ENCODE measurements around the gene UBA7. TPM values are rescaled to one million over a fixed set of nuclear protein-coding genes. Genes with fewer than 3 reads are reported as not detected.

The UBA7 gene, protein sequence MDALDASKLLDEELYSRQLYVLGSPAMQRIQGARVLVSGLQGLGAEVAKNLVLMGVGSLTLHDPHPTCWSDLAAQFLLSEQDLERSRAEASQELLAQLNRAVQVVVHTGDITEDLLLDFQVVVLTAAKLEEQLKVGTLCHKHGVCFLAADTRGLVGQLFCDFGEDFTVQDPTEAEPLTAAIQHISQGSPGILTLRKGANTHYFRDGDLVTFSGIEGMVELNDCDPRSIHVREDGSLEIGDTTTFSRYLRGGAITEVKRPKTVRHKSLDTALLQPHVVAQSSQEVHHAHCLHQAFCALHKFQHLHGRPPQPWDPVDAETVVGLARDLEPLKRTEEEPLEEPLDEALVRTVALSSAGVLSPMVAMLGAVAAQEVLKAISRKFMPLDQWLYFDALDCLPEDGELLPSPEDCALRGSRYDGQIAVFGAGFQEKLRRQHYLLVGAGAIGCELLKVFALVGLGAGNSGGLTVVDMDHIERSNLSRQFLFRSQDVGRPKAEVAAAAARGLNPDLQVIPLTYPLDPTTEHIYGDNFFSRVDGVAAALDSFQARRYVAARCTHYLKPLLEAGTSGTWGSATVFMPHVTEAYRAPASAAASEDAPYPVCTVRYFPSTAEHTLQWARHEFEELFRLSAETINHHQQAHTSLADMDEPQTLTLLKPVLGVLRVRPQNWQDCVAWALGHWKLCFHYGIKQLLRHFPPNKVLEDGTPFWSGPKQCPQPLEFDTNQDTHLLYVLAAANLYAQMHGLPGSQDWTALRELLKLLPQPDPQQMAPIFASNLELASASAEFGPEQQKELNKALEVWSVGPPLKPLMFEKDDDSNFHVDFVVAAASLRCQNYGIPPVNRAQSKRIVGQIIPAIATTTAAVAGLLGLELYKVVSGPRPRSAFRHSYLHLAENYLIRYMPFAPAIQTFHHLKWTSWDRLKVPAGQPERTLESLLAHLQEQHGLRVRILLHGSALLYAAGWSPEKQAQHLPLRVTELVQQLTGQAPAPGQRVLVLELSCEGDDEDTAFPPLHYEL
- 76.7 TPM for polyA plus RNA-seq (2012; ENCODE audit: missing spikeins)

DNA sequence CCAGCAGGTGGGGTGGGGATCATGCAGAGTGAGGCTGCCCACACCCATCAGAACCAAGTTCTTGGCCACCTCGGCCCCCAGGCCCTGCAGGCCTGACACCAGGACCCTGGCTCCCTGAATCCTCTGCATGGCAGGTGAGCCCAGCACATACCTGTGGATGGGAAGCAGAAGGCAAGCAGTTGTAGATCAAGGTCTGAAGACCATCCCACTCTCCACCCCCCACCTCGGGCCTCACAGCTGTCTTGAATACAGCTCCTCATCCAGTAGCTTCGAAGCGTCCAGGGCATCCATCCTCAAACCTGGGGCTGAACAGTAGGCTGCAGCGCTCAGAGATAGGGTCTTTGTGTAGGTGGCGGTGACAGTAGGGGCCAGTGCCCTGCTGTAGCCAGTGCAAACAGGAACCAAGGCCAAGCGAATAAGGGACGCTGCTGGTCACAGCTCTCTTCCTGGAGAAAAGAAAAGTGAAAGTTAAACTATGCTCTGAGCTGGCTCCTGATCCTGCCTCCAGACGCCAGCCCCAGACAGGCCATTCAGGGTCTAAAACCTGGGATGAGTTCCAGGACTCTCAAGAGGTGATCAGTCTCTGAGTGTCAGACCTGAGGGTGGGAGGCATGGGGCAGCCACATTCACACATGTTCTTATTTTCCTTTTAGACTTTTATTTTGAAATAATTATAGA is at the start of gene UBA7:
TSS of gene UBA7 (minus strand) at position 457 of the 678 bp plus-strand sequence. CDS start at position 291, 166 bp downstream.
- FAIRE-seq = peak; percentile 94
- DNase-seq (ENCODE audit: insufficient read length) = peak; percentile 83

DNA sequence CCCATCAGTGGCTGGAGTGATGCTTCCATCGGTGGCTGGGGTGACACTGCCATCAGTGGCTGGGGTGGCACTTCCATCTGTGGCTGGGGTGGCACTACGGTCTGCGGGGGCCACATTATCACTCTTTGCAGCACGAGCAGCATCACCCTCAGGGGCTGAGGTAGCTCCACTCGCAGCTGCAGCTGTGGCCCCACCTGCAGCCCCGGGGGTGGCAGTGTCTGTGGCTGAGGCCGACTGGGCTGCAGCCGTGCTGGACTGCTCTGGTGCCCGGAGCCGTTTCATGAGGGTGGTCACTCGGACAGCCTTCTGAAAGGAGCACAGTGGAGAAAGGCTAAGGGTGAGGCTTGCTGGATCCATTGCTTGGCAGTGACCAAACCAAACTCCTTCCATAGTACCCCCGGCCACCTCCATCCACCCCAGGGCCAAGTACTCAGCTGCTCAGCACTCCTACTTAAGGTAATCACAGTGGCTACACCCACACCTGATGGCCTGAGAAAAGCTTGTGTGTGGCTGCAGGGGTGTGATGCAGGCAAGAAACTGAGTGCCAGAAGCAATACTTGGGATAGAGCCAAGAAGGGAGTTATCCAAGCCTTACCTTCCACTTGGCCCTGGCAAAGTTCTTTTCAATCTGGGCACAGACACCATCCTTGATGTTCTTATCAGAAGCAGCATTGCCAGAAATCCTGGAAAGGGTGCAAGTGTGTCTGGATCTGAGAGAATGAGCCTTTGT is 46.0 kb upstream of the UBA7 start:
- DNase-seq (ENCODE audit: insufficient read length) = no peak
- no peak for FAIRE-seq
- TF ChIP-seq POLR2AphosphoS5 (IDR thresholded peaks at IDR 0.05; ENCODE audit: low read depth, low read length) (no peak), POLR2A (IDR thresholded peaks at IDR 0.05; ENCODE audit: low read depth, low read length) (no peak), TAF1 (IDR thresholded peaks at IDR 0.05; ENCODE audit: borderline replicate concordance, low read depth, low read length) (no peak)

More for the DNA sequence above, at the start of gene UBA7:
- TF ChIP-seq POLR2AphosphoS5 (IDR thresholded peaks at IDR 0.05; ENCODE audit: low read depth, low read length) (0 out of 2 replicates have a peak, but pooled peaks have one; percentile 20), TAF1 (IDR thresholded peaks at IDR 0.05; ENCODE audit: borderline replicate concordance, low read depth, low read length) (no peak), POLR2A (IDR thresholded peaks at IDR 0.05; ENCODE audit: low read depth, low read length) (peak; percentile 66; the same call in 1 of the 2 replicates)

DNA sequence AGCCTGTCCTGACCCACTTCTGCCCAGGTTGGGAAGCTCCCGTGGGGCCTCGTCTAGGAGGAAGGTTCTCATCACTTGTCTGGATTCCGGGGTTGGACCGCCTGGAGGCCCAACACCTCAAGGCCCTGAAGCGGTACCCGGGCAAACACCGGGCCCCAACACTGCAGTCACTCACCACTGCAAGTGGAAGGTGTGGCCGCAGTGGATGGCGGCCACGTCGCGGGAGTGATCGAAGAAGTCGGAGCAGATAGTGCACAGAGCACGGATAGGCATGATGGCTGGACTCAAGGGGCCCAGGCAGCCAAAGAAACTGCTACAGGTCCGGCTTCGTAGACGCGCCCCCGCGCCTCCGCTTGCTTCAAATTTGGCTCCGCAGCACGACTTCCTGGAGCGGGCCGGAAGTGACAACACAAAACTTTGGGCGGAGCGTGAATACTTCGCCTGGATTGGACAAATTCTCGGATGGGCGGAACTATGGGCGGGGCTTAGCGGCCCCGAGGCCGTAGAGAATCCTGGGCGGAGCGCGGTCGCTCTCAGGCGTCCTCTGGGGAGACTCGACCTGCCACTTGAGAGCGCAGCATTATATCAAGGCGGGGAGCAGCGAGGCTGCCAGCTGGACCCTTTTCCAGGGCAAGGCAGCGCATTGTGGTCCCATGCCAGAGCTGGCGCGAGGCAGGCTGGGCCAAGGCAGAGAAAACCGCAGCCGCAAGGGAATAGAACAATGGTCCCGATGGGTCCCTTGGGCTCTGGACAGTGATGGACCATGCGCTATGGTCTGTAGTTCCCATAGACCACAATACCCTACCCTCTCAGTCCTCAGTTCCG is 42.6 kb upstream of the UBA7 start, which contains the start of gene TRAIP:
TSS of gene TRAIP (minus strand) at position 384 of the 825 bp plus-strand sequence. CDS start at position 273, 111 bp downstream.
- FAIRE-seq (peak; percentile 99), DNase-seq (ENCODE audit: insufficient read length) (peak; percentile 99)
- TF ChIP-seq POLR2A (IDR thresholded peaks at IDR 0.05; ENCODE audit: low read depth, low read length) (peak; percentile 67), TAF1 (IDR thresholded peaks at IDR 0.05; ENCODE audit: borderline replicate concordance, low read depth, low read length) (peak; percentile 45; the same call in 1 of the 2 replicates), POLR2AphosphoS5 (IDR thresholded peaks at IDR 0.05; ENCODE audit: low read depth, low read length) (no peak)

DNA sequence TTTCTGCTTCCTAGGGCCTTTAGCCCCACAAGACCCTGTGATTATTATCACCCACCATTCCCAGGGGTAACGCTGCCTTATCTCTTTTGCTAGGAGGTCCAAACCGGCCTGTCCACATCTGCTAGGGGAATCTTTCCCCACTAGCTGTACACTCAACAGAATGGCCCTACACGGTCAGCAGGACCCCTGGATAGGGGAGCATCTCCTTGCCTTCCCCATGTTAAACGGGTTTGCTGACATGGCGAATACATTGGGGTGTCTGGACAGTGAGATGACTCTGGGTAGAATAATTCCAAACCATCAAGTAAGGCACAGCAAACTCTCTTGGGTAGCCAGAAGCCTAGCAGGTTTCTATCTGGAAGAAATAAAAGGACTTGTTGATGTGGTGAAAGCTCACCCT is 41.9 kb upstream of the UBA7 start:
- FAIRE-seq (peak; percentile 38), DNase-seq (ENCODE audit: insufficient read length) (no peak)
- TF ChIP-seq POLR2AphosphoS5 (IDR thresholded peaks at IDR 0.05; ENCODE audit: low read depth, low read length) (no peak), POLR2A (IDR thresholded peaks at IDR 0.05; ENCODE audit: low read depth, low read length) (no peak), TAF1 (IDR thresholded peaks at IDR 0.05; ENCODE audit: borderline replicate concordance, low read depth, low read length) (no peak)

DNA sequence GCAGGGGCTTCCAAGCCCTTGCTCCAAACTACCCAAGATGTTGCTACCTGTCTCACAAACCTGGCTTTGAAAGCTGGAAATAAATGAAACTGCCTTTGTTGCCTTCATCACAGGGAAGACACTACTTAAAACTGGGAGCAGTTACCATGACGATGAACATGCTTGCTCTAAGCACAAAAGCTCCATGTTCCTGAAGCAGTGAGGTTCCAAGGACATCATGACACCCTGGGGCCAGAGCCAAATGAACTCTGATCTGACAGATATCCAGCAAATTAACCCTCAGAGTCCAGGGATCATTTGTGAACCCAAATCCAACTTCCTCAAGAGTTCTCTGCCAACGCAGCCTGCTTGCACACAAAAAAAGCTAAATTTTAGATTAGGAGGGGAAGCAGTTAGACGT is 31.9 kb upstream of the UBA7 start:
- TF ChIP-seq POLR2A (IDR thresholded peaks at IDR 0.05; ENCODE audit: low read depth, low read length) (no peak), POLR2AphosphoS5 (IDR thresholded peaks at IDR 0.05; ENCODE audit: low read depth, low read length) (no peak), TAF1 (IDR thresholded peaks at IDR 0.05; ENCODE audit: borderline replicate concordance, low read depth, low read length) (no peak)
- no peak for DNase-seq (ENCODE audit: insufficient read length)
- no peak for FAIRE-seq

DNA sequence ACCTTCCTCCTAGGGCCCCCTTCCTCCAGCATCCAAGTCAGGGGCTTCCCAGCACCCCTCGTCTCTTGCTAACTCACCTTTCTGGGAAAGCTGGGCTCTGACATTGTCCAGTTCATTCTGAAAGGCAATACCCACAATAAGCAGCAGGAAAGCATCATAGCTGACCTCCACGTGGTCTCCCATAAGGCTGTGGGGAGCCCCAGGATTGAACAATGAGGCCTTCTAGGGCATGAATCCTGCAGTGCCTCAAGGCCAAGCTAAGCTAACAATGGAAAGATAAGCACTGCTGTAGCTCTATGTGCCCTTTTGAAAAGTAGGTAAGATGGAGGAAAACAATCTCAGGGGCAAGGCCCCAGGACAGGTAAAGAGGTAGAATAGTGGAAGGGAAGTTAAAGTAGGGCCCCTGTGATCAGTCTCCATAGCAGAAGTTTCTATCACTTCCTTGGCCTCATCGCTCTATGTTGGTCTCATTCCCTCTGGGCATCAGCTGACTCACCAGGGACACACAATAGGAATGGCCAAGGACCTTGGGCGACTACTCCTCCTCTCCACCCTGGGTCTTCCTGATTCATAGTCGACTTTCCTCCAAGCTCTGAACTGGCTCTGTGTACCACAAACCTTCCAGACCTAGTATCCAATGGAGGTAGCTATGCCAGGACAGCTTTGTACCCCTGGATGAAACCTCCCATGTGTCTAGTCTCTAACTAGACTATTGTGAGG is 30.9 kb upstream of the UBA7 start:
- DNase-seq (ENCODE audit: insufficient read length) = no peak
- TF ChIP-seq TAF1 (IDR thresholded peaks at IDR 0.05; ENCODE audit: borderline replicate concordance, low read depth, low read length) (no peak), POLR2A (IDR thresholded peaks at IDR 0.05; ENCODE audit: low read depth, low read length) (no peak), POLR2AphosphoS5 (IDR thresholded peaks at IDR 0.05; ENCODE audit: low read depth, low read length) (no peak)
- no peak for FAIRE-seq

DNA sequence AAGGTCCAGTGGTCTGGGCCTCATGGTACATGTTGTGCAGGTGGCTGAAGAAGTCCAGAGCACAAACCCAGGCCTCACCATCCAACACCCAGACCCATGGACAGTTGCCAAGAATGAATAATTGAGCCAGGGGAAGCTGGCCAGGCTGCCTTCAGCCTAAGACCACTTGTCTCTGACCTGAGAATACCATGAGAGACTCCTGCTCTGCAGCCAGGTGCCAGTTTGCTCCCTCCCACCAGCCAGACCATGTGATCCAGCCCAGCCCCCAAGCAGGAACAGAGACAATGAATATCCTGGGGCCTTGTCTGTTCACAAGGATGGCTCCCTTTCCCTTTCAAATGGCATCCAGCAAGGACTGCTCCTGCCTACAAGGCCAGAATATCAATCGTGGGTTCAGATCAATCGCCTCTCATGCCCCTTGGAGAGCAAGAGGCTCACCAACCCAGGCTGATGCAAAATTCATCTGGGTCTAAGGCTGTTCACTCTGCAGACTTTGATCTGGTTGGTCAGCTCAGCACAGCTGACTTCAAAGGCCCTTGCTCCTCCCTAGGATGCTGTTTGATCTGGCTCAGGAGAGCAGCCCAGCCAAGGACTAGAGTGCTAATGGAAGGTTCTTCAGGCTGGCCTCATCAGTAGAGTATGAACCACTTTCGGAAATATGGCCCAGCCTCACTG is 29.2 kb upstream of the UBA7 start:
- TF ChIP-seq POLR2AphosphoS5 (IDR thresholded peaks at IDR 0.05; ENCODE audit: low read depth, low read length) = no peak
- no peak for TF ChIP-seq TAF1 (IDR thresholded peaks at IDR 0.05; ENCODE audit: borderline replicate concordance, low read depth, low read length)
- no peak for TF ChIP-seq POLR2A (IDR thresholded peaks at IDR 0.05; ENCODE audit: low read depth, low read length)
- FAIRE-seq = no peak
- no peak for DNase-seq (ENCODE audit: insufficient read length)

DNA sequence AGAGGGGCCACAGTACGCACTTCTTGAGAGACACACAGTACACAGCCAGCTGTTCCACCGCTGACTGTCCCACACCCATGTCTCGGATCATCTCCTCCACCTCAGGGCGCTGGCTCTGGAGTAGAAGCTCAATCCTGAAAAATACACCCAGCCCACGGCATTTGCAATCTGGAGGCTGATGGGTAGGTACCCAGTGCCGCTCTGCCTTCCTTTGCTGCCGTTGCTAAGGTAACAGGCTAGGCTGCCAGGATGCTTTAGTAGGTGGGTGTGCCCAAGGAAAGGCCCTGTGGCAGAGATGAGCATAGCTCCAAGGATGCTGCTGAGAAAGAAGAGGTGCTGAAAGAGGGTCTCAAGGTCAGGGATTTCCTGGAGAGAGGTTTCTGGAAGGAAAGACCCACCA is 28.1 kb upstream of the UBA7 start:
- FAIRE-seq (no peak), DNase-seq (ENCODE audit: insufficient read length) (no peak)
- TF ChIP-seq POLR2AphosphoS5 (IDR thresholded peaks at IDR 0.05; ENCODE audit: low read depth, low read length) (no peak), TAF1 (IDR thresholded peaks at IDR 0.05; ENCODE audit: borderline replicate concordance, low read depth, low read length) (no peak), POLR2A (IDR thresholded peaks at IDR 0.05; ENCODE audit: low read depth, low read length) (no peak)

All from GM12892 (cell line).